Measurements from ENCODE around the gene MYPN. TPM values are rescaled to one million over a fixed set of nuclear protein-coding genes. Genes with fewer than 3 reads are reported as not detected.

Gene MYPN
- total RNA-seq, 2 donors from 2014 or later, result not detected

DNA sequence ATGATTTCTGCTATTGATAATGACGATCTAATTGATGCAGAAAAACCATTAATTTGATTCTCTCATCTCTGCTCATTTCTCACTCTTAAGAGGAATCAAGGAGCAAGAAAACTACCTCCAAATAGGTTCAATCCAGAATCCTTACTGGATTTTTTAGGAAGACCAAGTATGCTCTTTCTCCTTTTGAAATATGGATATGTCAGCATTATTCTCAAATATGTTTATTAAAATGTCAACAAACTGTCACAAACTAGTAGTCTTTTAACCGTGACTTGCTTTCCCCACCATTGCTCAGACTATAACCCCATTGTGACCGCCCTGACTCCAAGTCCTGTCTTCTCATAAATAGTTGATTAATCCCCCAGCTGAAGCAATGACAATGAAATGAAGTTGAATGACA, 123.8 kb downstream of the MYPN start:
- TF ChIP-seq, protein P1, sequence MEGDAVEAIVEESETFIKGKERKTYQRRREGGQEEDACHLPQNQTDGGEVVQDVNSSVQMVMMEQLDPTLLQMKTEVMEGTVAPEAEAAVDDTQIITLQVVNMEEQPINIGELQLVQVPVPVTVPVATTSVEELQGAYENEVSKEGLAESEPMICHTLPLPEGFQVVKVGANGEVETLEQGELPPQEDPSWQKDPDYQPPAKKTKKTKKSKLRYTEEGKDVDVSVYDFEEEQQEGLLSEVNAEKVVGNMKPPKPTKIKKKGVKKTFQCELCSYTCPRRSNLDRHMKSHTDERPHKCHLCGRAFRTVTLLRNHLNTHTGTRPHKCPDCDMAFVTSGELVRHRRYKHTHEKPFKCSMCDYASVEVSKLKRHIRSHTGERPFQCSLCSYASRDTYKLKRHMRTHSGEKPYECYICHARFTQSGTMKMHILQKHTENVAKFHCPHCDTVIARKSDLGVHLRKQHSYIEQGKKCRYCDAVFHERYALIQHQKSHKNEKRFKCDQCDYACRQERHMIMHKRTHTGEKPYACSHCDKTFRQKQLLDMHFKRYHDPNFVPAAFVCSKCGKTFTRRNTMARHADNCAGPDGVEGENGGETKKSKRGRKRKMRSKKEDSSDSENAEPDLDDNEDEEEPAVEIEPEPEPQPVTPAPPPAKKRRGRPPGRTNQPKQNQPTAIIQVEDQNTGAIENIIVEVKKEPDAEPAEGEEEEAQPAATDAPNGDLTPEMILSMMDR (IDR thresholded peaks at IDR 0.05), result no peak
- H3K4me3 ChIP-seq, result no peak overlapping the region
- H3K4me1 ChIP-seq (ENCODE audit: control insufficient read depth in 1 of 2, low read depth in 2 of 2), result peaks cover 0 to 9% of the 10 kb centered on the region in 2 donors
- ATAC-seq (ENCODE audit: insufficient number of reproducible peaks, low FRiP score, low read depth) (no peak), DNase-seq (ENCODE audit: low spot score) (no peak)
- H3K27me3 ChIP-seq (replicated peaks; ENCODE audit: insufficient read depth), result no peaks in the 10 kb centered on the region
- H3K36me3 ChIP-seq, result no peaks in the 10 kb centered on the region
- H3K9me3 ChIP-seq, result no peaks in the 10 kb centered on the region
- no peak overlapping the region for H3K27ac ChIP-seq

DNA sequence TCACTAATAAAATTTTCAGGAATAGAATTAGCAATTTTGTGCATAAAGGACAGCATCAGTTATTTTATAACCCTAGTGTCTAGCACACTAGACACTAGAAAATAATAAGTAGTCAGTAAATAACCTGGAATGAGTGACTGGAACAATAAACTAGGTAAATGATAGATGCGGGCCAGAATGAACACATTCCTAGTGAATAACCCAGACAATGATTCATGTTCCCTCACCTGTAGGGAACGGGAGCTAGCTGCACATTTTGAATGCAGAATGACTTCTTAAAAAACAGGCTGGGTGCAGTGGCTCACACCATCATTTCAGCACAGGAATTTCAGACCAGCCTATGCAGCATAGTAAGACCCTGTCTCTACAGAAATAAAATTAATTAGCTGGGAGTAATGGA, 125.8 kb downstream of the MYPN start:
- ATAC-seq (ENCODE audit: insufficient number of reproducible peaks, low FRiP score, low read depth), result no peak
- H3K27me3 ChIP-seq (replicated peaks; ENCODE audit: insufficient read depth), result no peaks in the 10 kb centered on the region
- H3K4me1 ChIP-seq (ENCODE audit: control insufficient read depth in 1 of 2, low read depth in 2 of 2), result peaks cover 0 to 9% of the 10 kb centered on the region in 2 donors
- H3K36me3 ChIP-seq, result no peaks in the 10 kb centered on the region
- no peak for DNase-seq (ENCODE audit: low spot score)
- TF ChIP-seq, protein P1 (IDR thresholded peaks at IDR 0.05), result no peak
- no peaks in the 10 kb centered on the region for H3K9me3 ChIP-seq
- H3K4me3 ChIP-seq, result no peak overlapping the region
- H3K27ac ChIP-seq, result no peak overlapping the region

DNA sequence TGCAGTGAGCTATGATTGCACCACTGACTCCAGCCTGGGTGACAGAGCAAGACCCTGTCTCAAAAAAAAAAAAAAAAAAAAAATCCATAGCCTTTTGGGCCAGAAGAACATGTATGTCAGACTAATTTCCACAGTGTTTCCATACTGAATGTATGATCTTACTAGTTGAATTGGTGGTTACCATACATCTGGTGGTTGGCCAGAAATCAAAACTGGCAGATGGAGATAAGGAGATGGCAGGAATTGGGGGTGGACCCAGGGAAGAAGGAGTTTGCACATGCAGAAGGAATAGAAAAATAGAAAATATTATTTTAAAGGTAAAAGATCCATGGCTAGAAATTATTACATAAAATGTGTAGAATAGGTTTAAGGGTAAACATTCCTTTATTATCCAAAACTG, 126.3 kb downstream of the MYPN start:
- H3K4me1 ChIP-seq (ENCODE audit: control insufficient read depth in 1 of 2, low read depth in 2 of 2), result peaks cover 0 to 8% of the 10 kb centered on the region in 2 donors
- no peaks in the 10 kb centered on the region for H3K27me3 ChIP-seq (replicated peaks; ENCODE audit: insufficient read depth)
- no peak overlapping the region for H3K4me3 ChIP-seq
- TF ChIP-seq, protein P1 (IDR thresholded peaks at IDR 0.05), result no peak
- no peak for ATAC-seq (ENCODE audit: insufficient number of reproducible peaks, low FRiP score, low read depth)
- no peak overlapping the region for H3K27ac ChIP-seq
- no peak for DNase-seq (ENCODE audit: low spot score)
- H3K36me3 ChIP-seq, result no peaks in the 10 kb centered on the region
- no peaks in the 10 kb centered on the region for H3K9me3 ChIP-seq

DNA sequence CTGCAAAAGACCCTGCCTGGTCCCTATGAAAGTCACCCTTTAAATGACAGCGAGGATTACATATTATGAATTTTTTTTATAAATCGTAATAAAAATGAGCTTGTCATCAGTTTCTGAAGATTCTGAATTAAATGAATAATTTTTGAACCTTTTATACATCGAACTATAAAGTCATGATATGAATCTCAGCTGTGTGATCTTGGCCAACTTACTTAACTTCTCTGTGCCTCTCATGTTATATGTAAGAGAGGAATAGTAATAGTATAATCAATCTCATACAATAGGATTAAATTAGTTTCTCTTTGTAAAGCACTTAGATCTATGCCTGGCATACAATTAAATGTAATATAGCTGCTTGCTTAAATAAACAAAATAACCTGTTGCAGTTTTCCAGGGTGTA, 127.9 kb downstream of the MYPN start:
- DNase-seq (ENCODE audit: low spot score) (no peak), ATAC-seq (ENCODE audit: insufficient number of reproducible peaks, low FRiP score, low read depth) (no peak)
- Histone ChIP-seq H3K4me1 (ENCODE audit: control insufficient read depth in 1 of 2, low read depth in 2 of 2) (no peaks in the 10 kb centered on the region), H3K27ac (no peak overlapping the region), H3K4me3 (no peak overlapping the region), H3K36me3 (no peaks in the 10 kb centered on the region), H3K9me3 (no peaks in the 10 kb centered on the region), H3K27me3 (replicated peaks; ENCODE audit: insufficient read depth) (no peaks in the 10 kb centered on the region)
- TF ChIP-seq, protein P1 (IDR thresholded peaks at IDR 0.05), result no peak

DNA sequence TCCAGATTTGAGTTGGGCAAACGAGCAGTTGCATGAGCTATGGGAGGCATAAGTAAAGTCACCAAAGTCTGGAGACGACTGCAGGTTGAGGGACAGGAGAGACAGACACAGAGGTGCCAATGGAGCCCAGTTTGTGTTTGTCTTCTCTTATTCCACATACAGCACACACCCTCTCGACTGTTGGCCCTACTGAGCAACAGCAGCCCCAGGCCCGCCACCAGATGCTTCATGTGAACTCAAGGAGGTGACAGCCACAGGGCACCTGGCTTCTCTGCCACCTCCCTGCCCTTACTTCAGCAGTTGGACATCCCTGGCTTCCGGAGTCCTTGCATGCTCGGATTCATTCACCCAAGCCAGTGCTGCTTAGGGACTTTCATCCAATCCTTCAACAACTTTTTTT, 129.1 kb downstream of the MYPN start:
- TF ChIP-seq, protein P1 (IDR thresholded peaks at IDR 0.05), result no peak
- H3K27me3 ChIP-seq (replicated peaks; ENCODE audit: insufficient read depth), result no peaks in the 10 kb centered on the region
- DNase-seq (ENCODE audit: low spot score) (no peak), ATAC-seq (ENCODE audit: insufficient number of reproducible peaks, low FRiP score, low read depth) (no peak)
- no peaks in the 10 kb centered on the region for H3K9me3 ChIP-seq
- no peaks in the 10 kb centered on the region for H3K4me1 ChIP-seq (ENCODE audit: control insufficient read depth in 1 of 2, low read depth in 2 of 2)
- H3K4me3 ChIP-seq, result no peak overlapping the region
- no peak overlapping the region for H3K27ac ChIP-seq
- no peaks in the 10 kb centered on the region for H3K36me3 ChIP-seq
